ENCODE data around the gene PPIG. TPM values are rescaled to one million over a fixed set of nuclear protein-coding genes. Genes with fewer than 3 reads are reported as not detected.
"Not testable (repeated sequence)": the region's sequence is repeated elsewhere in the genome, so short reads cannot be mapped to it uniquely, and the experiment has no call there.

PPIG gene
- total RNA-seq, 1 experiment from 2014 or later = 60.3 TPM

GRCh38 chr2:169542433-169542832 is 41.7 kb upstream of the PPIG start:
- H3K27ac Mint-ChIP-seq (ENCODE audit: unreplicated experiment) = no peak overlapping the region
- Histone ChIP-seq H3K36me3 (ENCODE audit: control insufficient read depth, insufficient read depth, low read length) (no peaks in the 10 kb centered on the region), H3K27me3 (replicated peaks; ENCODE audit: control insufficient read depth, insufficient read depth, low read length) (no peaks in the 10 kb centered on the region), H3K4me1 (no peaks in the 10 kb centered on the region), H3K9me3 (no peaks in the 10 kb centered on the region), H3K4me3 (ENCODE audit: low read depth, low read length) (no peak overlapping the region)
- H3K27me3 Mint-ChIP-seq (ENCODE audit: insufficient read depth, unreplicated experiment) = no peaks in the 10 kb centered on the region
- no TSS peak for BruUV-seq (replicated peaks)
- TF ChIP-seq, protein P1, sequence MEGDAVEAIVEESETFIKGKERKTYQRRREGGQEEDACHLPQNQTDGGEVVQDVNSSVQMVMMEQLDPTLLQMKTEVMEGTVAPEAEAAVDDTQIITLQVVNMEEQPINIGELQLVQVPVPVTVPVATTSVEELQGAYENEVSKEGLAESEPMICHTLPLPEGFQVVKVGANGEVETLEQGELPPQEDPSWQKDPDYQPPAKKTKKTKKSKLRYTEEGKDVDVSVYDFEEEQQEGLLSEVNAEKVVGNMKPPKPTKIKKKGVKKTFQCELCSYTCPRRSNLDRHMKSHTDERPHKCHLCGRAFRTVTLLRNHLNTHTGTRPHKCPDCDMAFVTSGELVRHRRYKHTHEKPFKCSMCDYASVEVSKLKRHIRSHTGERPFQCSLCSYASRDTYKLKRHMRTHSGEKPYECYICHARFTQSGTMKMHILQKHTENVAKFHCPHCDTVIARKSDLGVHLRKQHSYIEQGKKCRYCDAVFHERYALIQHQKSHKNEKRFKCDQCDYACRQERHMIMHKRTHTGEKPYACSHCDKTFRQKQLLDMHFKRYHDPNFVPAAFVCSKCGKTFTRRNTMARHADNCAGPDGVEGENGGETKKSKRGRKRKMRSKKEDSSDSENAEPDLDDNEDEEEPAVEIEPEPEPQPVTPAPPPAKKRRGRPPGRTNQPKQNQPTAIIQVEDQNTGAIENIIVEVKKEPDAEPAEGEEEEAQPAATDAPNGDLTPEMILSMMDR (IDR thresholded peaks at IDR 0.05; ENCODE audit: insufficient read depth in 1 of 2, low read depth in 1 of 2, low read length in 1 of 2, severe bottlenecking in 1 of 2, unreplicated experiment in 1 of 2) = no peak
- H3K36me3 Mint-ChIP-seq (ENCODE audit: insufficient read depth, unreplicated experiment) = peaks cover 6% of the 10 kb centered on the region
- intact Hi-C loops (cut with micrococcal nuclease; ENCODE audit: unreplicated experiment) = no loop called here
- CTCF ChIA-PET = no interaction called here
- no peak for DNase-seq
- H3K9me3 Mint-ChIP-seq (ENCODE audit: unreplicated experiment) = no peaks in the 10 kb centered on the region
- H3K4me1 Mint-ChIP-seq (ENCODE audit: low read depth, unreplicated experiment) = no peaks in the 10 kb centered on the region
- H3K4me3 Mint-ChIP-seq (ENCODE audit: unreplicated experiment) = no peak overlapping the region
- POLR2A ChIA-PET = no interaction called here

GRCh38 chr2:169546756-169547155 is 37.4 kb upstream of the PPIG start:
- H3K27me3 ChIP-seq (replicated peaks; ENCODE audit: control insufficient read depth, insufficient read depth, low read length) = no peaks in the 10 kb centered on the region
- no peaks in the 10 kb centered on the region for H3K9me3 ChIP-seq
- BruUV-seq (replicated peaks) = no TSS peak
- no peaks in the 10 kb centered on the region for H3K4me1 ChIP-seq
- H3K27me3 Mint-ChIP-seq (ENCODE audit: insufficient read depth, unreplicated experiment) = no peaks in the 10 kb centered on the region
- DNase-seq = no peak
- ChIA-PET POLR2A (no interaction called here), CTCF (no interaction called here)
- H3K36me3 ChIP-seq (ENCODE audit: control insufficient read depth, insufficient read depth, low read length) = no peaks in the 10 kb centered on the region
- H3K4me1 Mint-ChIP-seq (ENCODE audit: low read depth, unreplicated experiment) = no peaks in the 10 kb centered on the region
- intact Hi-C loops (cut with micrococcal nuclease; ENCODE audit: unreplicated experiment) = no loop called here
- H3K4me3 Mint-ChIP-seq (ENCODE audit: unreplicated experiment) = no peak overlapping the region
- H3K4me3 ChIP-seq (ENCODE audit: low read depth, low read length) = no peak overlapping the region
- no peak overlapping the region for H3K27ac Mint-ChIP-seq (ENCODE audit: unreplicated experiment)
- no peaks in the 10 kb centered on the region for H3K9me3 Mint-ChIP-seq (ENCODE audit: unreplicated experiment)
- peaks cover 13% of the 10 kb centered on the region for H3K36me3 Mint-ChIP-seq (ENCODE audit: insufficient read depth, unreplicated experiment)
- TF ChIP-seq, protein P1 (IDR thresholded peaks at IDR 0.05; ENCODE audit: insufficient read depth in 1 of 2, low read depth in 1 of 2, low read length in 1 of 2, severe bottlenecking in 1 of 2, unreplicated experiment in 1 of 2) = no peak

- H3K9me3 Mint-ChIP-seq (ENCODE audit: unreplicated experiment) = no peaks in the 10 kb centered on the region
- H3K27me3 Mint-ChIP-seq (ENCODE audit: insufficient read depth, unreplicated experiment) = no peaks in the 10 kb centered on the region
- intact Hi-C loops (cut with micrococcal nuclease; ENCODE audit: unreplicated experiment) = no loop called here
- POLR2A ChIA-PET = no interaction called here
- H3K4me3 Mint-ChIP-seq (ENCODE audit: unreplicated experiment) = no peak overlapping the region
- DNase-seq = no peak
- TF ChIP-seq, protein P1 (IDR thresholded peaks at IDR 0.05; ENCODE audit: insufficient read depth in 1 of 2, low read depth in 1 of 2, low read length in 1 of 2, severe bottlenecking in 1 of 2, unreplicated experiment in 1 of 2) = no peak
- peak overlapping the region; percentile 39 for H3K27ac Mint-ChIP-seq (ENCODE audit: unreplicated experiment)
- Histone ChIP-seq H3K4me3 (ENCODE audit: low read depth, low read length) (no peak overlapping the region), H3K36me3 (ENCODE audit: control insufficient read depth, insufficient read depth, low read length) (no peaks in the 10 kb centered on the region), H3K4me1 (no peaks in the 10 kb centered on the region), H3K27me3 (replicated peaks; ENCODE audit: control insufficient read depth, insufficient read depth, low read length) (no peaks in the 10 kb centered on the region), H3K9me3 (no peaks in the 10 kb centered on the region)
- no peaks in the 10 kb centered on the region for H3K4me1 Mint-ChIP-seq (ENCODE audit: low read depth, unreplicated experiment)
- peaks cover 33% of the 10 kb centered on the region for H3K36me3 Mint-ChIP-seq (ENCODE audit: insufficient read depth, unreplicated experiment)
- CTCF ChIA-PET = no interaction called here
- no TSS peak for BruUV-seq (replicated peaks)
These were observed 22.8 kb upstream of the PPIG start for GRCh38 chr2:169561364-169561763.

DNA sequence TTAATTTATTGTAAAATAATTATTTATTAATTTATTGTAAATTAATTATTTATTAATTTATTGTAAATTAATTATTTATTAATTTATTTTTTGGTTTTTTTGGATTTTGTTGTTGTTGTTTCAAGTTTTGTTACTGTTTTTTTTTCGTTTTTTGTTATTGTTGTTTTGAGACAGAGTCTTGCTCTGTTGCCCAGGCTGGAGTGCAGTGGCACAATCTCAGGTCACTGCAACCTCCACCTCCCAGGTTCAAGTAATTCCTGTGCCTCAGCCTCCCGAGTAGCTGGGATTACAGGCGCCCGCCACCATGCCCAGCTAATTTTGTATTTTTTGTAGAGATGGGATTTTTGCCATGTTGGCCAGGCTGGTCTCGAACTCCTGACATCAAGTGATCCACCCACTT is 22.1 kb upstream of the PPIG start:
- H3K9me3 ChIP-seq; POLR2A ChIA-PET; intact Hi-C loops (cut with micrococcal nuclease; ENCODE audit: unreplicated experiment); H3K4me3 ChIP-seq (ENCODE audit: low read depth, low read length); CTCF ChIA-PET; H3K27me3 ChIP-seq (replicated peaks; ENCODE audit: control insufficient read depth, insufficient read depth, low read length); H3K4me1 Mint-ChIP-seq (ENCODE audit: low read depth, unreplicated experiment); H3K27ac Mint-ChIP-seq (ENCODE audit: unreplicated experiment); DNase-seq; H3K4me3 Mint-ChIP-seq (ENCODE audit: unreplicated experiment); H3K27me3 Mint-ChIP-seq (ENCODE audit: insufficient read depth, unreplicated experiment); H3K9me3 Mint-ChIP-seq (ENCODE audit: unreplicated experiment); BruUV-seq (replicated peaks); H3K36me3 ChIP-seq (ENCODE audit: control insufficient read depth, insufficient read depth, low read length); H3K4me1 ChIP-seq: not testable (repeated sequence)
- peaks cover 28% of the 10 kb centered on the region for H3K36me3 Mint-ChIP-seq (ENCODE audit: insufficient read depth, unreplicated experiment)

All from Caco-2 (cell line).